Left ventricle myocardium inferior (tissue), 1 donor: ENCODE measurements around the gene CUX1. TPM values are rescaled to one million over a fixed set of nuclear protein-coding genes. Genes with fewer than 3 reads are reported as not detected.

Experiments used
- DNase-seq: peaks from one replicate; pipeline ENCODE4 v3.0.0-alpha.2; 2020
- H3K27ac ChIP-seq: fragments of 200-600 bp; replicated peaks from 2 replicates; pipeline ENCODE4 v1.8.0; 2021
- H3K27me3 ChIP-seq: fragments of 200-600 bp; 2 replicates; pipeline ENCODE4 v1.8.0; 2021; ENCODE audit warnings: low read depth
- H3K36me3 ChIP-seq: fragments of 200-600 bp; 2 replicates; pipeline ENCODE4 v1.8.0; 2021
- H3K4me1 ChIP-seq: fragments of 200-600 bp; 2 replicates; pipeline ENCODE4 v1.8.0; 2021
- H3K4me3 ChIP-seq: fragments of 200-600 bp; 2 replicates; pipeline ENCODE4 v1.8.0; 2021; ENCODE audit warnings: mild to moderate bottlenecking, moderate library complexity
- H3K9me3 ChIP-seq: fragments of 200-600 bp; replicated peaks from 2 replicates; pipeline ENCODE4 v1.8.0; 2021
- intact Hi-C: fragments of 100-400 bp; cut with micrococcal nuclease; formaldehyde crosslinking; loops from one replicate; pipeline ENCODE4 v1.11.0; 2022
- total RNA-seq: library from RNA; stranded (reverse); fragmentation: NEBNext Ultra II Directional; extraction: Animal tissue kit (Norgen Biotek cat#: 25700); gene quantifications from one replicate; pipeline ENCODE4 v1.2.1, GENCODE V29; 2021
- TF ChIP-seq, protein P1 (sequence below): fragments of 200-600 bp; IDR thresholded peaks from 2 replicates; pipeline ENCODE4 v1.8.0; 2021; ENCODE audit warnings: antibody characterized with exemption, mild to moderate bottlenecking, borderline replicate concordance
- donor health status: DM: no; HTN: yes; CAD: no; lungs with severe emphysema.

Gene CUX1
- total RNA-seq, 1 donor from 2014 or later: 125 TPM

GRCh38 chr7:102099474-102099873 lies 282.0 kb downstream of the CUX1 start:
- no peak overlapping the region for H3K4me3 ChIP-seq
- H3K27me3 ChIP-seq: no peaks in the 10 kb centered on the region
- H3K4me1 ChIP-seq: peaks cover 1% of the 10 kb centered on the region
- intact Hi-C loops: no loop called here
- peaks cover 53% of the 10 kb centered on the region for H3K36me3 ChIP-seq
- TF ChIP-seq, protein P1, sequence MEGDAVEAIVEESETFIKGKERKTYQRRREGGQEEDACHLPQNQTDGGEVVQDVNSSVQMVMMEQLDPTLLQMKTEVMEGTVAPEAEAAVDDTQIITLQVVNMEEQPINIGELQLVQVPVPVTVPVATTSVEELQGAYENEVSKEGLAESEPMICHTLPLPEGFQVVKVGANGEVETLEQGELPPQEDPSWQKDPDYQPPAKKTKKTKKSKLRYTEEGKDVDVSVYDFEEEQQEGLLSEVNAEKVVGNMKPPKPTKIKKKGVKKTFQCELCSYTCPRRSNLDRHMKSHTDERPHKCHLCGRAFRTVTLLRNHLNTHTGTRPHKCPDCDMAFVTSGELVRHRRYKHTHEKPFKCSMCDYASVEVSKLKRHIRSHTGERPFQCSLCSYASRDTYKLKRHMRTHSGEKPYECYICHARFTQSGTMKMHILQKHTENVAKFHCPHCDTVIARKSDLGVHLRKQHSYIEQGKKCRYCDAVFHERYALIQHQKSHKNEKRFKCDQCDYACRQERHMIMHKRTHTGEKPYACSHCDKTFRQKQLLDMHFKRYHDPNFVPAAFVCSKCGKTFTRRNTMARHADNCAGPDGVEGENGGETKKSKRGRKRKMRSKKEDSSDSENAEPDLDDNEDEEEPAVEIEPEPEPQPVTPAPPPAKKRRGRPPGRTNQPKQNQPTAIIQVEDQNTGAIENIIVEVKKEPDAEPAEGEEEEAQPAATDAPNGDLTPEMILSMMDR: no peak
- no peak overlapping the region for H3K27ac ChIP-seq
- no peak for DNase-seq
- H3K9me3 ChIP-seq: no peaks in the 10 kb centered on the region

DNA sequence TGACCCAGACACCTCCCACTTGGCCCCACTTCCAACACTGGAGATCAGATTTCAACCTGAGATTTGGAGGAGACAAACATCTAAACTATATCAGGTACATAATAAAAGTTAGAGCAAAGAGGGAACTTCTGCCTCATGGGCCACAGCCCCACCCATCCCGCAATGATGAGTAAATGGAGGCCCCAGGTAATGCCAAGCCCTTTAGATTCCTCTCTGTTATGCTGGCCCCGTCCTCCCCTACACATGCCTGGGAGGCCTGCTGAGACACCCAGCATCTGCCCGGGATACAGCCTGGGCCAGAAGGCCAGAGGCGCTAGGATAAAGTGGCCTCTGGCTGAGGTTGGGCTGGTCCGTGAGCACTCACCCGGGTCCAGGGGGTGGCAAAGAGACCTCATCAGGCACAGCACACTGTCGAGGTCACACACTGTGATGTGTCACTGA lies 283.7 kb downstream of the CUX1 start:
- TF ChIP-seq, protein P1: no peak
- intact Hi-C loops: no loop called here
- DNase-seq: no peak
- H3K9me3 ChIP-seq: no peaks in the 10 kb centered on the region
- H3K27ac ChIP-seq: no peak overlapping the region
- H3K4me3 ChIP-seq: no peak overlapping the region
- H3K4me1 ChIP-seq: no peaks in the 10 kb centered on the region
- peaks cover 65% of the 10 kb centered on the region for H3K36me3 ChIP-seq
- H3K27me3 ChIP-seq: no peaks in the 10 kb centered on the region

- no peaks in the 10 kb centered on the region for H3K9me3 ChIP-seq
- intact Hi-C loops: no loop called here
- H3K4me3 ChIP-seq: no peak overlapping the region
- no peak overlapping the region for H3K27ac ChIP-seq
- H3K36me3 ChIP-seq: peaks cover 72% of the 10 kb centered on the region
- no peak for DNase-seq
- no peaks in the 10 kb centered on the region for H3K4me1 ChIP-seq
- H3K27me3 ChIP-seq: no peaks in the 10 kb centered on the region
- TF ChIP-seq, protein P1: no peak
These were observed 284.5 kb downstream of the CUX1 start for GRCh38 chr7:102101926-102102325.

GRCh38 chr7:102103027-102103372 lies 285.6 kb downstream of the CUX1 start:
- intact Hi-C loops: no loop called here
- TF ChIP-seq, protein P1: no peak
- Histone ChIP-seq H3K27me3 (no peaks in the 10 kb centered on the region), H3K4me1 (no peaks in the 10 kb centered on the region), H3K27ac (no peak overlapping the region), H3K9me3 (no peaks in the 10 kb centered on the region), H3K36me3 (peaks cover 65% of the 10 kb centered on the region), H3K4me3 (no peak overlapping the region)
- DNase-seq: no peak

GRCh38 chr7:102104245-102104644 lies 286.8 kb downstream of the CUX1 start:
- Histone ChIP-seq H3K27me3 (no peaks in the 10 kb centered on the region), H3K4me3 (no peak overlapping the region), H3K9me3 (no peaks in the 10 kb centered on the region), H3K27ac (no peak overlapping the region), H3K36me3 (peaks cover 64% of the 10 kb centered on the region), H3K4me1 (no peaks in the 10 kb centered on the region)
- intact Hi-C loops: no loop called here
- DNase-seq: no peak
- TF ChIP-seq, protein P1: no peak

GRCh38 chr7:102106625-102107024 lies 289.2 kb downstream of the CUX1 start:
- Histone ChIP-seq H3K4me1 (peaks cover 4% of the 10 kb centered on the region), H3K27me3 (no peaks in the 10 kb centered on the region), H3K27ac (no peak overlapping the region), H3K4me3 (no peak overlapping the region), H3K9me3 (no peaks in the 10 kb centered on the region), H3K36me3 (peaks cover 57% of the 10 kb centered on the region)
- no peak for DNase-seq
- TF ChIP-seq, protein P1: no peak
- intact Hi-C loops: loop anchor here (5.0 kb wide), 1 partner anchor 294 kb away; no protein-coding TSS in a partner anchor
